Erythroblast (primary cell): ENCODE measurements around the gene RS1.

Source experiments
- DNase-seq, 2 experiments: peaks; one replicate each; lab custom pipeline; 2025; lab: John Stamatoyannopoulos, UW
- GATA1 ChIP-seq: IDR thresholded peaks from 2 replicates; pipeline ENCODE4 v1.6.1; 2011; ENCODE audit warnings: low read depth, mild to moderate bottlenecking, control low read depth, low read length, moderate library complexity
- POLR2A ChIP-seq: IDR thresholded peaks from 2 replicates; pipeline ENCODE4 v1.6.1; 2011; ENCODE audit warnings: mild to moderate bottlenecking, low read length

RS1 gene

GRCh38 chrX:18672008-18672407 lies at the start of gene RS1:
Gene RS1, minus strand, starts transcription at chrX:18672108. Its CDS starts 40 bp downstream, at chrX:18672068.
- no peak for DNase-seq
- TF ChIP-seq GATA1 (no peak), POLR2A (no peak)

- DNase-seq = no peak
- TF ChIP-seq GATA1 (no peak), POLR2A (no peak)
These were observed 47.9 kb upstream of the RS1 start for GRCh38 chrX:18719852-18720251.

GRCh38 chrX:18714910-18715309 lies 43.0 kb upstream of the RS1 start:
- no peak for DNase-seq
- no peak for TF ChIP-seq GATA1
- TF ChIP-seq POLR2A = no peak

- no peak for TF ChIP-seq POLR2A
- no peak for TF ChIP-seq GATA1
- DNase-seq = no peak
These were observed 37.9 kb upstream of the RS1 start for GRCh38 chrX:18709833-18710232.

GRCh38 chrX:18707426-18708049 lies 35.6 kb upstream of the RS1 start, which contains the start of gene PPEF1:
Gene PPEF1, plus strand, starts transcription at chrX:18707645. Its CDS starts 136 bp downstream, at chrX:18707781.
- TF ChIP-seq GATA1 (no peak), POLR2A (no peak)
- no peak for DNase-seq

- TF ChIP-seq POLR2A = no peak
- TF ChIP-seq GATA1 = no peak
- DNase-seq = no peak
These were observed 30.7 kb upstream of the RS1 start for GRCh38 chrX:18702362-18703195.

- DNase-seq = no peak
- no peak for TF ChIP-seq POLR2A
- TF ChIP-seq GATA1 = no peak
These were observed 29.9 kb upstream of the RS1 start for GRCh38 chrX:18701621-18702361.

- no peak for DNase-seq
- TF ChIP-seq POLR2A = no peak
- TF ChIP-seq GATA1 = no peak
These were observed 27.1 kb upstream of the RS1 start for GRCh38 chrX:18698737-18699650.

- TF ChIP-seq GATA1 (no peak), POLR2A (no peak)
- no peak for DNase-seq
These were observed 24.7 kb upstream of the RS1 start for GRCh38 chrX:18696653-18697052.

- no peak for TF ChIP-seq POLR2A
- no peak for TF ChIP-seq GATA1
- DNase-seq = no peak
These were observed 20.6 kb upstream of the RS1 start for GRCh38 chrX:18692541-18692940.

GRCh38 chrX:18691431-18691830 lies 19.5 kb upstream of the RS1 start:
- TF ChIP-seq POLR2A = no peak
- no peak for TF ChIP-seq GATA1
- DNase-seq = no peak

GRCh38 chrX:18687856-18688495 lies 16.1 kb upstream of the RS1 start:
- no peak for DNase-seq
- TF ChIP-seq POLR2A (no peak), GATA1 (no peak)

GRCh38 chrX:18682979-18683387 lies 11.1 kb upstream of the RS1 start:
- no peak for TF ChIP-seq GATA1
- TF ChIP-seq POLR2A = no peak
- DNase-seq = no peak

- TF ChIP-seq POLR2A = no peak
- no peak for TF ChIP-seq GATA1
- DNase-seq = no peak
These were observed 10.1 kb upstream of the RS1 start for GRCh38 chrX:18681996-18682395.
